ENCODE measurements around the gene PTPRQ.

Gene PTPRQ

DNA sequence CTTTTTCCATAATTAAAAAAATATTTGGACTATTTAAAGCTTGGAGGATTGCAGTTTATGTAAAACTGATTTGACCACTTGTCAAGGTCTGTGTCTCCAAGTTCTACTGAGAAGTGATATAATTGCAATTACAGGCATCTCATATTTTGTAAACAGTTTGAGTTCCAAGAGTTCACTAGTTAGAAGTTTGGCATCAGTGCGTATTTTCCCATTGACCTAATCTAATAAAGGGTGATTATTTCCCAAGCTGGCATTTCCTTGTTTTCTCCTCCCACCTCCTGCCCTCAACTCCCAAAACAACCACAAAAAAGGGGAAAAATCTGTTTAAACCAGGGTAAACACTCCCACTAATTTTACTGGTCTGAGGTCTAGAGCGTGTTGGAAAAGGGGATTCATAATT, 260.4 kb downstream of the PTPRQ start:
- no peak for DNase-seq (ENCODE audit: low read depth)
- TF ChIP-seq, protein P1, sequence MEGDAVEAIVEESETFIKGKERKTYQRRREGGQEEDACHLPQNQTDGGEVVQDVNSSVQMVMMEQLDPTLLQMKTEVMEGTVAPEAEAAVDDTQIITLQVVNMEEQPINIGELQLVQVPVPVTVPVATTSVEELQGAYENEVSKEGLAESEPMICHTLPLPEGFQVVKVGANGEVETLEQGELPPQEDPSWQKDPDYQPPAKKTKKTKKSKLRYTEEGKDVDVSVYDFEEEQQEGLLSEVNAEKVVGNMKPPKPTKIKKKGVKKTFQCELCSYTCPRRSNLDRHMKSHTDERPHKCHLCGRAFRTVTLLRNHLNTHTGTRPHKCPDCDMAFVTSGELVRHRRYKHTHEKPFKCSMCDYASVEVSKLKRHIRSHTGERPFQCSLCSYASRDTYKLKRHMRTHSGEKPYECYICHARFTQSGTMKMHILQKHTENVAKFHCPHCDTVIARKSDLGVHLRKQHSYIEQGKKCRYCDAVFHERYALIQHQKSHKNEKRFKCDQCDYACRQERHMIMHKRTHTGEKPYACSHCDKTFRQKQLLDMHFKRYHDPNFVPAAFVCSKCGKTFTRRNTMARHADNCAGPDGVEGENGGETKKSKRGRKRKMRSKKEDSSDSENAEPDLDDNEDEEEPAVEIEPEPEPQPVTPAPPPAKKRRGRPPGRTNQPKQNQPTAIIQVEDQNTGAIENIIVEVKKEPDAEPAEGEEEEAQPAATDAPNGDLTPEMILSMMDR (IDR thresholded peaks at IDR 0.05; ENCODE audit: low read depth, low read length, missing control alignments) = no peak
- H3K4me3 ChIP-seq (ENCODE audit: low read depth, low read length) = no peak overlapping the region

DNA sequence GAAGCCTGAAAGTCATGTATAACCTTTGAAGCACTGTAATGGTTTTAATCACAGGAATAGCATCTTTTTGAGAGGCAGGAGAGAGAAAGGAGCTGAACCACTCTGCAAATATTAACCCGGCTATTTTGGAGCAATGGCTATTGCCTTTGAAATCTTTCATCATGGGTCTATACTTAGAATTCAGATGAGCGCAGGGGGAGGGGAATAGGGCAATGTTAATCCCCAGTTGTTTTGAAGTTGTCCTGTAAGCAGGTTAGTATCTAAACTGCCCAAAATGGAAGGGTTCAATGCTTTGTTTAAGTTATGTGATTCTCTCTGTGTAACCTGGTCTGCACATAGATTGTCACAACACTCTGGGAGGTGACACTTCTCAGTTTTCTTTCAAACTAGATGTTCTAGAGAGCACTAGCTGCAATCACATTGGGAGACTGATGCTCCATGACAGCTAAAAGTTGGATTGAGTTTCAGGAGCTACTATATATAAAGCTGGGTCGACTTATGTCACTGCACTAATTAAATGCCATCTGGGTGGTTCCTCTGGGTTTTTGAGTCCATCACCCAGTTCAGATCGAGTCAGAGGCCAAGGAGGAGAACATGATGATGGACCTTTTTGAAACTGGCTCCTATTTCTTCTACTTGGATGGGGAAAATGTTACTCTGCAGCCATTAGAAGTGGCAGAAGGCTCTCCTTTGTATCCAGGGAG, 263.2 kb downstream of the PTPRQ start, which contains the start of gene MYF6:
Gene MYF6 (plus strand): TSS at position 509 of the 704 bp plus-strand sequence. CDS start 86 bp downstream, at position 595.
- H3K4me3 ChIP-seq (ENCODE audit: low read depth, low read length) = no peak within 1 kb of the TSS; the same call in 1 of the 2 replicates
- DNase-seq (ENCODE audit: low read depth) = no peak
- TF ChIP-seq, protein P1 (IDR thresholded peaks at IDR 0.05; ENCODE audit: low read depth, low read length, missing control alignments) = no peak

DNA sequence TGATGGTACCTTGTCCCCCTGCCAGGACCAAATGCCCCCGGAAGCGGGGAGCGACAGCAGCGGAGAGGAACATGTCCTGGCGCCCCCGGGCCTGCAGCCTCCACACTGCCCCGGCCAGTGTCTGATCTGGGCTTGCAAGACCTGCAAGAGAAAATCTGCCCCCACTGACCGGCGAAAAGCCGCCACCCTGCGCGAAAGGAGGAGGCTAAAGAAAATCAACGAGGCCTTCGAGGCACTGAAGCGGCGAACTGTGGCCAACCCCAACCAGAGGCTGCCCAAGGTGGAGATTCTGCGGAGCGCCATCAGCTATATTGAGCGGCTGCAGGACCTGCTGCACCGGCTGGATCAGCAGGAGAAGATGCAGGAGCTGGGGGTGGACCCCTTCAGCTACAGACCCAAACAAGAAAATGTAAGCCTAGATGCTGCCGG, 263.8 kb downstream of the PTPRQ start:
- no peak for DNase-seq (ENCODE audit: low read depth)
- TF ChIP-seq, protein P1 (IDR thresholded peaks at IDR 0.05; ENCODE audit: low read depth, low read length, missing control alignments) = no peak
- no peak overlapping the region; the same call in 1 of the 2 replicates for H3K4me3 ChIP-seq (ENCODE audit: low read depth, low read length)

DNA sequence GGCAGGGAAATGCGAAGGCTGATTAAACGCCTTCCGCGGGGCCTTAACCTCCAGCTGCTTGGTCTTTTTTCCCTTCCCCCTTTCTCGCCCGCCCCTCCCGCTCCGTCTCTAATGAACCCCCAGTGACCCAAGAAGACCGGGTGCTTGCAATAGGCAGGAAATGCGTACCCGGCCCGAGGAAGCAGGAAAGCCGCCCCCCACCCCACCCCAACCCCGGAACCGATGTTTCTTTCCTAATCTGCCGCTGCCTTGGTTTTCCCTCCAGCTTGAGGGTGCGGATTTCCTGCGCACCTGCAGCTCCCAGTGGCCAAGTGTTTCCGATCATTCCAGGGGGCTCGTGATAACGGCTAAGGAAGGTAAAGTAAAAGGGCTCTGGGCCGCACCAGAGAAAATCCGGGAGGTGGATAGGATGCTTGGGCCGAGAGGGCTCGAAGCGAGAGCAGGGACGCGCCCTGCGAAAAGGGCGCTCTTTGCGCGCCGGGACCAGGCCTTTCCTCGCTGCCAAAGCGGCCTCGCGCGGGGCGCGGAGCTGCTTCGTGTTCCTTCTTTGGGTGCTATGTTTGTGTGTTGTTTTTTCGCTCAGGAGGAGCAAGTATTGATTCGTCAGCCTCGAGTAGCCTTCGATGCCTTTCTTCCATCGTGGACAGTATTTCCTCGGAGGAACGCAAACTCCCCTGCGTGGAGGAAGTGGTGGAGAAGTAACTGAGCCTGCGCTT, 264.4 kb downstream of the PTPRQ start:
- no peak overlapping the region; the same call in 1 of the 2 replicates for H3K4me3 ChIP-seq (ENCODE audit: low read depth, low read length)
- no peak for DNase-seq (ENCODE audit: low read depth)
- TF ChIP-seq, protein P1 (IDR thresholded peaks at IDR 0.05; ENCODE audit: low read depth, low read length, missing control alignments) = no peak

DNA sequence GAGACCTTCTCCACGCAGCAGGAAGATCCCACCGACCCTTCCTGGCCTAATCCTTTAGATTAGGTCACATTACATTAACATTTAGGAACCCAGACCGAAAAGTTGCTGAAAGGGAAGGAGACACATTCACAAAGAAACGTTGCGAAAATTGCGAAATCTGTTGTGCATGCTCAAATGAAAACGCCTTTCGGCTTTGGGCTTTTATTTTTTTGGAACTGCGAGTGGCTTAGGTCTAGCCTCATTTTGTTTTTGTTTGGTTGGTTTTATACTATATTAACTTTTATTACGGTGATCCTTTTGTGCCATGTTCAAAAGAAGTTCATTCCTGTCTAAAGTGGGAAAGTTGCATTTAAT, 264.9 kb downstream of the PTPRQ start:
- DNase-seq (ENCODE audit: low read depth) = no peak
- no peak overlapping the region for H3K4me3 ChIP-seq (ENCODE audit: low read depth, low read length)
- TF ChIP-seq, protein P1 (IDR thresholded peaks at IDR 0.05; ENCODE audit: low read depth, low read length, missing control alignments) = no peak

DNA sequence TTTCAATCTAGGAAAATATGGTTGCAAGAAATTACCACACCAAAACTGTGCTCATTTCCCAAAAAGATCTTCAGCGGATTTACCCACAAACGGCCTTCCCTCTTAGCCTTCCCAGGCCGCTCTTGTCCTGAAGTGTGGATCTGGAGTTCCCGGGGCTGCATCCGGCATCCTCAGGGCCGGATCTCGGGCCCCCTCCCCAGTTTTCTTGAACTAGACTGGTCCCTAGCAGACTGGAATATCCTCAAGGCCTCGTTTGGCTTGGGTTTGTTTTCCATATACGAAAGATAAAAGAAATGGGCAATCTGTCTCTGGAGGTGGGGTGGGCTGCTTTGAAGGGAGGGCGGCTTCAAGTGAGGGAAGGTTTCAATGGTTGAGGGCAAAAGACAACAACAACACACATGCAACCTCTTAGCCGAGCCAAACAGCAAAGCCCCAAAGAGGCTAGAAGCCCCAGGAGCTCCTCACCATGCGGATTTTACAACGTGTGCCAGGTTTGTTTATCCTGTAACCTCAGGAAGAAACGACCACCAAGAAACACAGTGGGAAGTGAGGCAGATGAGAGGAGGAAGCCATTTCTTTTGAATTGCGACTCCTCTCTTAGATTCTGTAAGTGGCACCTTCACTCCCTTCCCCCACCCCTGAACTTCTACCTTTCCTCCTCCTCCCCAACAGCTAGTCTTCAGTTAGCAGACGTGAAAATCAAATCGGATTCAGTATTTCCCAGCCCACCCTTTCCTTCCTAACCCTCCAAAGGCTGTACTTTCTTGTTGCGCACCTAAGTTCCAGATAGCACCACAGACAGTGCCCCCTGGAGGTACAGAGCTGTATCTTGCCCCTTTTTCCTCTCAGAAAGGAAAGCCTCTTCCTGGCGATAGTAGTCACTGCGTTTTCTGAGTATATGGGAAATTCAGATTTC, 266.0 kb downstream of the PTPRQ start:
- DNase-seq (ENCODE audit: low read depth) = no peak
- TF ChIP-seq, protein P1 (IDR thresholded peaks at IDR 0.05; ENCODE audit: low read depth, low read length, missing control alignments) = peak; percentile 68
- H3K4me3 ChIP-seq (ENCODE audit: low read depth, low read length) = no peak overlapping the region
